ENCODE data around the gene CCDC177. TPM values are rescaled to one million over a fixed set of nuclear protein-coding genes. Genes with fewer than 3 reads are reported as not detected.

CCDC177 gene
- total RNA-seq, 1 donor from 2014 or later, result 0.34 TPM

- Mint-ChIP-seq H3K27ac (no peak overlapping the region), H3K9me3 (no peaks in the 10 kb centered on the region), H3K4me1 (peaks cover 9% of the 10 kb centered on the region), H3K4me3 (no peak overlapping the region), H3K36me3 (no peaks in the 10 kb centered on the region), H3K27me3 (ENCODE audit: low read depth) (peaks cover 50% of the 10 kb centered on the region)
- no peak for DNase-seq (ENCODE audit: low spot score in 2 of 2, unreplicated experiment in 2 of 2)
- TF ChIP-seq CTCF (IDR thresholded peaks at IDR 0.05; ENCODE audit: unreplicated experiment), result no peak
Measured at GRCh38 chr14:69572841-69573135, 1.9 kb downstream of the CCDC177 start.

- Mint-ChIP-seq H3K36me3 (no peaks in the 10 kb centered on the region), H3K9me3 (no peaks in the 10 kb centered on the region), H3K4me3 (no peak overlapping the region), H3K27ac (no peak overlapping the region), H3K4me1 (peaks cover 9% of the 10 kb centered on the region), H3K27me3 (ENCODE audit: low read depth) (peaks cover 51% of the 10 kb centered on the region)
- DNase-seq (ENCODE audit: low spot score in 2 of 2, unreplicated experiment in 2 of 2), result no peak
- TF ChIP-seq CTCF (IDR thresholded peaks at IDR 0.05; ENCODE audit: unreplicated experiment), result no peak
Measured at GRCh38 chr14:69572030-69572840, 2.4 kb downstream of the CCDC177 start.

- Mint-ChIP-seq H3K4me1 (peaks cover 9% of the 10 kb centered on the region), H3K27me3 (ENCODE audit: low read depth) (peaks cover 52% of the 10 kb centered on the region), H3K27ac (no peak overlapping the region), H3K9me3 (no peaks in the 10 kb centered on the region), H3K36me3 (no peaks in the 10 kb centered on the region), H3K4me3 (no peak overlapping the region)
- no peak for TF ChIP-seq CTCF (IDR thresholded peaks at IDR 0.05; ENCODE audit: unreplicated experiment)
- no peak for DNase-seq (ENCODE audit: low spot score in 2 of 2, unreplicated experiment in 2 of 2)
Measured at GRCh38 chr14:69571449-69572029, 3.1 kb downstream of the CCDC177 start.

- no peak for TF ChIP-seq CTCF (IDR thresholded peaks at IDR 0.05; ENCODE audit: unreplicated experiment)
- Mint-ChIP-seq H3K27ac (no peak overlapping the region), H3K4me3 (no peak overlapping the region), H3K36me3 (no peaks in the 10 kb centered on the region), H3K9me3 (no peaks in the 10 kb centered on the region), H3K27me3 (ENCODE audit: low read depth) (peaks cover 52% of the 10 kb centered on the region), H3K4me1 (peaks cover 9% of the 10 kb centered on the region)
- no peak for DNase-seq (ENCODE audit: low spot score in 2 of 2, unreplicated experiment in 2 of 2)
Measured at GRCh38 chr14:69570836-69571330, 3.8 kb downstream of the CCDC177 start.

GRCh38 chr14:69569859-69570258 lies 4.8 kb downstream of the CCDC177 start:
- no peak for DNase-seq (ENCODE audit: low spot score in 2 of 2, unreplicated experiment in 2 of 2)
- no peak overlapping the region for H3K27ac Mint-ChIP-seq
- peaks cover 55% of the 10 kb centered on the region for H3K27me3 Mint-ChIP-seq (ENCODE audit: low read depth)
- H3K9me3 Mint-ChIP-seq, result no peaks in the 10 kb centered on the region
- no peak for TF ChIP-seq CTCF (IDR thresholded peaks at IDR 0.05; ENCODE audit: unreplicated experiment)
- H3K4me3 Mint-ChIP-seq, result no peak overlapping the region
- peaks cover 9% of the 10 kb centered on the region for H3K4me1 Mint-ChIP-seq
- H3K36me3 Mint-ChIP-seq, result no peaks in the 10 kb centered on the region

All from mesothelial cell of epicardium (in vitro differentiated cells).